HuH-7 (cell line): ENCODE data around the gene PPP1R12C.

Experiments used
- DNase-seq: peaks from one replicate; pipeline ENCODE4 v3.0.0; 2011; ENCODE audit warnings: low spot score

The PPP1R12C gene

GRCh38 chr19:55044286-55044685, 73.2 kb downstream of the PPP1R12C start:
- no peak for DNase-seq

GRCh38 chr19:55042688-55043087, 74.7 kb downstream of the PPP1R12C start:
- no peak for DNase-seq

- DNase-seq: no peak
Measured at GRCh38 chr19:55042344-55042678, 75.1 kb downstream of the PPP1R12C start.

GRCh38 chr19:55041627-55042343, 75.7 kb downstream of the PPP1R12C start:
- DNase-seq: no peak

GRCh38 chr19:55041244-55041626, 76.2 kb downstream of the PPP1R12C start:
- no peak for DNase-seq
